ENCODE results near the gene ERO1A.
"Not testable (repeated sequence)": the region's sequence is repeated elsewhere in the genome, so short reads cannot be mapped to it uniquely, and the experiment has no call there.

ERO1A gene, protein sequence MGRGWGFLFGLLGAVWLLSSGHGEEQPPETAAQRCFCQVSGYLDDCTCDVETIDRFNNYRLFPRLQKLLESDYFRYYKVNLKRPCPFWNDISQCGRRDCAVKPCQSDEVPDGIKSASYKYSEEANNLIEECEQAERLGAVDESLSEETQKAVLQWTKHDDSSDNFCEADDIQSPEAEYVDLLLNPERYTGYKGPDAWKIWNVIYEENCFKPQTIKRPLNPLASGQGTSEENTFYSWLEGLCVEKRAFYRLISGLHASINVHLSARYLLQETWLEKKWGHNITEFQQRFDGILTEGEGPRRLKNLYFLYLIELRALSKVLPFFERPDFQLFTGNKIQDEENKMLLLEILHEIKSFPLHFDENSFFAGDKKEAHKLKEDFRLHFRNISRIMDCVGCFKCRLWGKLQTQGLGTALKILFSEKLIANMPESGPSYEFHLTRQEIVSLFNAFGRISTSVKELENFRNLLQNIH

DNA sequence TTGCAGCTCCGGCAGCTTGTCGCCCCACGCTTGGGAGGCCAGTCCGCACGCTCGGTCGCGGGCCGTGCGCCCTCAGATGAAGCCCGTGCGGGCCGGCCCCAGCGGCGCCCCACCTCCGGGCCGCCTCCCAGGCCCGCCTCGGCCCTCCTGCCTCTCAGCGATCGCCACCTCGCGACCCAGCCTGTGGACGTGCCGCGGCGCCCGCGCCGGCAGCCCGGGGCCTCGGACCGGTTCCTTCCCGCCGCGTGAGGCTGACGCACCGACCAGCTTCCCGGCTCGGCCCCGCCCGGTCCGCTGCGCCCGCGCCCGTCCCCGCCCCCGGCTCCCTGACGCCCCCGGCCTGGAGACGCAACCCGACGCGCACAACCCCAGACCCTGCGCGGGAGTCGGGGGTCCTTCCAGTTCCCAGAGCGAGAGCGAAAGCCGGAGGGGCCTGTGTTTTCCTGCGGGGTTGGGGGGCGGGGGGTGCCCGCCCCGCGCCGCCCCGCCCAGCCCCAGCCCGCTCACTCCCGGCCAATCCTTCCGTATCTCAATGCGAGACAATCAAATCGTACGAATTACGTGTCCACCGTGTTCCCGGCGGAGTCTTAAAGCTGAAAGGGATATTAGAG, at the start of gene ERO1A:
Gene ERO1A, minus strand, starts transcription at position 78 of the 611 bp plus-strand sequence. Its CDS starts 77 bp downstream, at position 1.
- DNase-seq (ENCODE audit: low spot score) = peak; percentile 89

DNA sequence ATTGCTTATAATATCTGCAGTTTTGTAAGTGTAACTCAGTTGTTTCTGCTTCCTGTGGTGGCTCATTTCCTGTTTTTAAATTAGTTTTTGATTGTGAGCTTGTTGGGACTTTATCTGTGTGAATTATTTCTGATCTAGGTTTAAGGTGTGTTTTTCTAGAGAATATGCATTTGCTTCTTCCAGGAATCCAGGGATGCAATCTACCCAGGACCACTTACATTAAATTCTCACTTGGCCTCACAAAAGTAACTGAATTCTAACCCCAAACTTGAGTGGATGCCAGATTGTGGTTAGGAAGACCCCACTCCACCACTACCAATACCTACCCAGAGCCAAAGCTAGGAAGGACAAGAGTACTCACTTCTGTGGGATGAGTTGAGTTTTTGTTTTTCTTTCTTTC, 46.5 kb upstream of the ERO1A start:
- DNase-seq (ENCODE audit: low spot score) = no peak

DNA sequence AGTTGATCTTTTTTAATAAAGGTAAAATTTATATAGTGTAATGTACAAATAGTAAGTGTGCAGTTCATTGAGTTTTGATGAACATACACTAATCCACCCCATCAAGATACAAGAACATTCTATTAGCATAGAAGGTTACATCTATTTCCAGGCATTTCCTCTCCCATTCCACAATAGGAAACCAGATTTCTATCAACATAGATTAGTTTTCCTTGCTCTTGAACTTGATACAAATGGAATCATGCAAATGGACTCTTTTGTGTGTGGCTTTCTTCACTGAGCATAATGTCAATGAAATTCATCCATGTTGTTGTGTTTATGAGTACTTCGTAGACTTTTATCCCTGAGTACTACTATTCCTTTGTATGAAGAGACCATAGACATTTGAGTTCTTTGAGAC, 45.4 kb upstream of the ERO1A start:
- no peak for DNase-seq (ENCODE audit: low spot score)

DNA sequence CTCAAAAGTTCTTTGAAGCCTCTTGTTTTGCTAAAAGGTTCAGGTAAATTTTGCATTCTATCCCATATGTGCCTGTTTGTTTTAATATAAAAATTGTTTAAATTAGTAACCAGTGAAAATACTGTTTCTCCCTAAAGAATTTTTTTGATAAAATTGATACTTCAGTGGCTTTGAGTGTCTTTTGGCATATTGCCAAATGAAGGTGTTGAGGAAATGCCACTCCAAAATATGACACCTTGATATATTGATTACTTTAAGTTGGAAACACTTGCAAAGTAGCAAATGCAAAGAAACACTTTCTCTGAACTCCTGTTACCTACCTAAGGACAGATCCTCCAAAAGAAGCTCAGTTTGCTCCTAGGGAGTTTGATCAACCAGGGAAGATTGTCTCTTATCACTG, 43.1 kb upstream of the ERO1A start:
- no peak for DNase-seq (ENCODE audit: low spot score)

DNA sequence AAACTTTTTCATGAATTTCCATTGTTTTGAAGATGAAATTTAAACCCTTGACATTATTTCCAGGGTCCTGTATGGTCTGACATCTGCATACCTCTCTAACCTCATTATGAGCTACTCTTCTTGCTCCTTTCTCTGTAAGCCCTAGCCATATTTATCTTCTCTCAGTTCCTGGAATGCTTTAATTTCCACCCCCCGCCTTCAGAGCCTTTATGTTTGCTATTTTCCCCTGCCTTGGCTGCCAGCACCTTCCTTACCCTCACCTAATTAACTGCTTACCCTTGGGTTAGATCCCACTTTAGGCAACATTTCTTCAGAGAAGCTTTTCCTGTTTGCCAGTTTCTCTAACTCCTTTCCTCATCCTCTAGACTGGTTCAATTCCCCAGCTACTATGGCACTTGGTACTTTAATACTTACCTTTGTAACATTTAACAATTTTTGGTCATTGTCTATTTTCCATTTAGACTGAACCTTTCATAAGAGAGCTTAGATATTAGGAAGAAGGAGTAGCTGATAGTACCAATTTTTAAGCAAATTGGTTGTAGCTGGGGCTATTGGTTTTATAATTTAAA, 40.6 kb upstream of the ERO1A start:
- no peak for DNase-seq (ENCODE audit: low spot score)

DNA sequence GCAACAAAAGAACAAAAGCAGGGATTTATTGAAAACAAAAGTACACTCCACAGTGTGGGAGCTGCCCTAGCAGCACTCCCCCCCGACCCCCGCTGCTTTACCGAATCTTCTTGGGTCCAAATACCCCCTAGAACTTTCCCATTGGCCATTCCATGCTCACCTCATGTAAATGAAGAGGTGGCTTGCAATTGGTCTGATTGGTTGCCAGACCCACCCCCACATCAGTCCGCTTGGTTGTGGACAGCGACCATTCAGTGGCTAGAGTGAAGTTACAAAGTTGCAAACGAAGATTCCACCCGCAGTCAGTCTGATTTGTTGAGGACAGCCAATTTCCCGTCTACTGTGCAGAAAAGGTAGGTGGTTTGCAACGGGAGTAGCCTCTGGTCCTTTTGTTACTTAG, 38.5 kb upstream of the ERO1A start:
- DNase-seq (ENCODE audit: low spot score) = no peak

DNA sequence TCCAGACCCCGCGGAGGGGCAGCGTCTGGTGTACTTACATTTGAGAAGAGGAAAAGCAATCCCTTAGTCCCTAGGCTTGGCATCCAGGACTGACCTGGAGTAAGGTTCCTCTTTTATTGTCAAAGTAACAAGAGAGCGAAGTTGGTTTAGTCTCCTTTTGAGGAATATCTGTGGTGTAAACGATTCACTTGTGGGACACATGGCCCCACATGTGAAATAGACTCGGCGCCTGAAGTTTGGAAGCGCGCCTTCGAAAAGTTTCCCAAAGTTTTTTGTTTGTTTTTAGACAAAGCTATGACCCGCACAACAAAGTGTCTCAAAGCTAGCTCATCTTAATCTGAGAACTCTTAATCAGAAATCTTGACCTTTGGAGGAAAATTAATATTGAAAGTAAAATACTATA, 35.4 kb upstream of the ERO1A start:
- DNase-seq (ENCODE audit: low spot score) = no peak

DNA sequence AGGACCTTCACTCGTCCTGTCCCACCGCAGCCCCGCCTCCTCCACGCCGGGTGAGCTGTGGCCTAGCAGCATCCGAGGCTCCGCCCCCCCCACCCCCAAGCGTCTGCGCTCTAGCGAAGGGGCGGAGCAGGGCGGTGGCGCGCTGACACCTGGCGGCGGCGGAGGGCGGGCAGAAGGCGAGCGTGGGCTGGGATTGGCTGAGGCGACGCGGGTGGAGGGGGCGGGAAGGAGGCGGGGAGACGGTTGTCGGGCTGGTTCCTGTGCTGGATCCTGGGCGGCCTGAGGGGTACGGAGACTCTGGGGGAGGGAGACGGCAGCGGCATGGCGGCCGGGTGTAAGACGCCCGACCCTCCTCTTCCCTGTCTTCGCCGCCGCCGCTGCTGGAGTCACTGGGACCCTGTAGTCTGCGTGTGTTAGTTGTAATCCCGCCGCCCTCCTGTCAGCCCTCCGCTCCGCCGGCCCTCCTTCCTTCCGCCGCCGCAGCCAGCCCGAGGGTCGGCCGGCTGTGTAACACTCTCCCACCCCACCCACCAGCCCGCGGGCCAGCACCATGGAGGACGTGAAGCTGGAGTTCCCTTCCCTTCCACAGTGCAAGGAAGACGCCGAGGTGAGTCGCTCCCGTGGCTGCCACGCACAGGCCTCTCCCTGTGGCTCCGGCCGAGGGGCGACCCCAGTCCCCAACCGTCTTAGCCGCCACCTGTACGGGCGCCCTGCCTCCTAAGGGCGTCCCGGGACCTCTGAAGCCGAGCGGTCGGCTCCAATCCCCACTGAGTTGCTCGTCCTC, 34.8 kb upstream of the ERO1A start, which contains the start of gene STYX:
Gene STYX, plus strand, starts transcription at position 242 of the 784 bp plus-strand sequence. Its CDS starts 309 bp downstream, at position 551.
- peak; percentile 100 for DNase-seq (ENCODE audit: low spot score)

DNA sequence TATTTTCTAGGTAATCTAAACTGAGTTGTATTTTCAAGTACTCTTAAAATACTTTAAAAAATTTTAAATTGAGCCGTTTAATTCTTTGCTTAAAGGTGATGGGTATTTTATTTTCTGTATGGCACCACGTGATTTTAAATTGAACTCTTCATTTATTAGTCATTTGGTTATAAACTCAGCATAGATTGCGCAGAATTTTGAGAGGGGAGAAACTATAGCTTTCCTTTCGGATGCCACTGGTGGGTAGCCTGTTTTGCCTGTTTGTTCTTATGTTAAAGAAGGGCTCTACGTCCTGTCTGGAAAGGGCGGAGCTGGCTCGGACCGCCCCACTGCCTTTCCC, 34.2 kb upstream of the ERO1A start:
- no peak for DNase-seq (ENCODE audit: low spot score)

DNA sequence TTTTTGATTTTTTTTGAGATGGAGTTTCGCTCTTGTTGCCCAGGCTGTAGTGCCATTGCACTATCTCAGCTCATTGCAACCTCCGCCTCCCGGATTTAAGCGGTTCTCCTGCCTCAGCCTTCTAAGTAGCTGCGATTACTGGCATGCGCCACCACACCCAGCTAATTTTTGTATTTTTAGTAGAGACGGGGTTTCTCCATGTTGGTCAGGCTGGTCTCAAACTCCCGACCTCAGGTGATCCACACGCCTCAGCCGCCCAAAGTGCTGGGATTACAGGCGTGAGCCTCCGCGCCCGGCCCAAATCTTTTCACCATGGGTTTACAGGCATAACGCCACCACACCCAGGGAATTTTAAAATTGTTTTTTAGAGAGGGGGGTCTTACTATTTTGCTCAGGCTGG, 33.7 kb upstream of the ERO1A start:
- not testable (repeated sequence) for DNase-seq (ENCODE audit: low spot score)

DNA sequence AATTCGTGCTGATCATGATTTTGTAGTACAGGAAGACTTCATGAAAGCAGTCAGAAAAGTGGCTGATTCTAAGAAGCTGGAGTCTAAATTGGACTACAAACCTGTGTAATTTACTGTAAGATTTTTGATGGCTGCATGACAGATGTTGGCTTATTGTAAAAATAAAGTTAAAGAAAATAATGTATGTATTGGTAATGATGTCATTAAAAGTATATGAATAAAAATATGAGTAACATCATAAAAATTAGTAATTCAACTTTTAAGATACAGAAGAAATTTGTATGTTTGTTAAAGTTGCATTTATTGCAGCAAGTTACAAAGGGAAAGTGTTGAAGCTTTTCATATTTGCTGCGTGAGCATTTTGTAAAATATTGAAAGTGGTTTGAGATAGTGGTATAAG, 32.2 kb upstream of the ERO1A start:
- not testable (repeated sequence) for DNase-seq (ENCODE audit: low spot score)

DNA sequence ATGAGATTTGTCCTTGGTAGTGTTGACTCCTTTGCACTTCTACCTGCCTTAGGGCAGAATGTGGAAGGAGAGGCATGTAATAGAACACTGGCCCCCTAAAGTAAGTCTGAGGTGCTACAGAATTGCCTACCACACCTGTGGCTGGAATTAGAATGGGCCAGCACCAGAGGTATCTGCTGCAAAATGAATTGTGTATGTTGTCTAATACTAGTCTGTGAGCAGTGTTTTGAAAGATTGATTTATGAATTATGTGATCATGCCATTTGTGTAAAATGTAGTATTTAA, 28.9 kb upstream of the ERO1A start:
- DNase-seq (ENCODE audit: low spot score) = no peak

DNA sequence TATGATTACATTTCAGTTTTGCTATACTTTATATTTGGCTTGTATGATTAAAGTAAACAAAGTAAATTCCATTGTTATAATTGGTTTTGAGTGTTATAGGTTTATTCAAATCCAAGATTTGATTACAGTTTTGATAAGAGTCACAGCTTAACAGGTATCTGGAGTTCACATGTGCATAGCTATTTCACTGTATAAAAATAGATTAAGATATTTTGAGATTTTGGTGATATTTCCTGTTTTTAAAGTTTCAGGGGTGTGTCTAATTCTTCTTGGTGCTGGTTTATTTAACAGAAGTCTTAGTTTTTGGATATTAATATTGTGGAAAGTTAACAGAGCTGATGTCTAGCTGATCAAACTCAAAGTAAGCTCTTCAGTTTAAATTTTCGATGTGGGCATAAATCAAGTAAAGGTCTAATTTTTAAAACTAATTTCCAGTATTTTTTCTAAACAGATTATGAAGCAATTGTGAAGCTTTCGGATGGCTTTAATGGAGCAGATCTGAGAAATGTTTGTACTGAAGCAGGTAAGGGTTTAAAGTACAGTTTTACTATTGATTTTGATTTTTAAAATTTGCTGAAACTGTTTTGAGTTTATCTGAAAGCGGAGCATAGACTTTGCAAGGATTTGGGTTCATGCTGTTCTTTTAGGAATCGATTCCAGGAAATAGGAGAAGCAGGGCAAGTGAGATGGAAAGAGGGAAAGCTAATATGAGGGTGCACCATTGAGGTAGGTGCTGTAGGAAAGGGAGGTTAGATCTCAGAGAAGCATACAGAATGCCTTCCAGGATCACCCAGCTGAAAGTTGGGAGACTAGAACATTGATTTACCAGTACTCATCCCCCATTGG, 28.4 kb upstream of the ERO1A start:
- no peak for DNase-seq (ENCODE audit: low spot score)

DNA sequence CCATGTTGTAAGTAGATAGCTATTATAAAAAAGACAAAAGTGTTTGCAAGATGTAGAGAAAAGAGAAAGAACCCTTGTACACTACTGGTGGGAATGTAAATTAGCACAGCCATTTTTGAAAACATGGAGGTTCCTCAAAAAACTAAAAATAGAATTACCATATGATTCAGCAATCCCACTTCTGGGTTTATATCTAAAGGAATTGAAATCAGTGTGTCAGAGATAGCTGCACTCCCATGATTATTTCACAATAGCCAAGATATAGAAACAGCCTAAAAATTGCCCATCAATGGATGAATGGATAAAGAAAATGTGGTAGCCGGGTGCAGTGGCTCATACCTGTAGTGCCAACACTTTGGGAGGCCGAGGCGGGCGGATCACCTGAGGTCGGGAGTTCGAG, 20.8 kb upstream of the ERO1A start:
- no peak for DNase-seq (ENCODE audit: low spot score)

DNA sequence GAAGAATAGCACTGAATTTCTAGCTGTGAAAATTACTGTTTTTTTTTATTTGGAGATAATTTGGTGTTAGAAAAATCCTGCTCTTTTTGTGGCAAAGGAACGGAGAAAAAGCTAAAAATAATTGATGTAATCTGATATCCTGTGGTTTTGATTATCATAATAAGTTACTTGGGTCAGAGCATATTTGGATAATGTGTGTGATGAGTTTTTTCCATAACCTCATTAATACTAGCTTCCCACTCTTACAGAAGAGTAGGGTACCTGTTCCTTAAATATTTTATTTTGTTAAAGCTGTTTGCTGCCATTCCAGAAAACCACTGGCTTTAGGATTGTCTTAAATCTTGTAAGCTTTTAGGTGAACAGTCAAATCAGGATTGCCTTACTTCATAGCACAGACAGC, 16.3 kb upstream of the ERO1A start:
- no peak for DNase-seq (ENCODE audit: low spot score)

DNA sequence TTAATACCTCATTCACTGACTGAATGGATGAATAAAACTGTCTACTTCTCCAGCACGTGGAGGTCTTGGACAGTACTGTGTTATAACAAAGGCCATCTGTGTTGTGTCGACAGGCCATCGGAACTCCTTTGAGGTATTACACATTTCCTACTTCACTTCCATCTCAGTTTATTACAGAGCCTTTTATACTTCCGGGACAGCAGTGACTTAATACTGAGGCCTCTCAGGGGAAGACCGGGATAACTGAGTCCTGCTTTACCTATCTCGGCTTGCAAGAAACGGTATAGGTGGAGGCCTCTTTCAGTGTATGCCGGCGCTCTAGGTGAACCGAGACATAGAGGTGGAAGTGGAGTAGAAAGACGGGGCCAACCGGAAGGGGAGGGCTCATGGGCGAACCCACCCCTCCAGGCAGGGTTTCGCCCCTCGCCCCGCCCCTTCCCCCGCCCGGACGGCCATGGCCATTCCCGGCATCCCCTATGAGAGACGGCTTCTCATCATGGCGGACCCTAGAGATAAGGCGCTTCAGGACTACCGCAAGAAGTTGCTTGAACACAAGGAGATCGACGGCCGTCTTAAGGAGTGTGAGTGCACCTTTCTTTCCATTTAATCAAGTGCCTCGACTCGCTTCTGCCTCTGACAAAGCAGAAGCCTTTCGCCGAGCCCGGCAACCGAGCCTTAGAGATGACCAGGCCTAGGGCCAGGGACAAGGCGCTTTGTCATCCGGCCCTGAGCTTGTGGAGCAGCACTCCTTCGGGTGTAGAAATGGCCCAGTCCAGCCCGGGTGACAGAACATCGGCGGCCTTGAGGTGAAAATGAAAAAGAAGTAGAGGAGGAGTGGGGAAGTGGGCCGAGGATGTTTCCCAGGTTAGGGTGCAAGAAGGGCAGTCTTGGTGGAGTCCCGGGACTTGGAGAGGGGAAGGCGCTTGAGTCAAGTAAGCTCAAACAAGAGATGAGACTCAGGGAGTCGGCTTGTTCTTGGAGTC, 11.7 kb upstream of the ERO1A start, which contains the start of gene PSMC6:
Gene PSMC6, plus strand, starts transcription at position 477 of the 983 bp plus-strand sequence. Its CDS starts 20 bp downstream, at position 497.
- peak; percentile 96 for DNase-seq (ENCODE audit: low spot score)

DNA sequence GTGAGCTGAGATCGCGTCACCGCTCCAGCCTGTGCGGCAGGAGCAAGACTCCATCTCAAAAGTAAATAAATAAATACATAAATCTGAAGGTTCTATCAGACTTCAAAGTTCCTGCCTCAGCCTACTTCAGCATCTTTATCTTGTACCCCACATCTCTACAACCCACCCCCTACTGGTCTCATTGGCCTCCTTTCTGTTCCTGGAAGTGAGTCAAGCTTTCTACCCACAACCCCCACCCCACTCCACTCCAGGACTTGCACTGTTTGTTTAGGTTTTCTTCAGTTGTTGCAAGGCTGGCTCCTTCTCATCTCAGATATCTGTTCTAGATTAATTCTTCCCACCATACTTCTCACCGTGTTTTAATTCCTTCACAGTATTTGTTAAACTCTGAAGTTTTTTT, 10.9 kb upstream of the ERO1A start:
- no peak for DNase-seq (ENCODE audit: low spot score)

DNA sequence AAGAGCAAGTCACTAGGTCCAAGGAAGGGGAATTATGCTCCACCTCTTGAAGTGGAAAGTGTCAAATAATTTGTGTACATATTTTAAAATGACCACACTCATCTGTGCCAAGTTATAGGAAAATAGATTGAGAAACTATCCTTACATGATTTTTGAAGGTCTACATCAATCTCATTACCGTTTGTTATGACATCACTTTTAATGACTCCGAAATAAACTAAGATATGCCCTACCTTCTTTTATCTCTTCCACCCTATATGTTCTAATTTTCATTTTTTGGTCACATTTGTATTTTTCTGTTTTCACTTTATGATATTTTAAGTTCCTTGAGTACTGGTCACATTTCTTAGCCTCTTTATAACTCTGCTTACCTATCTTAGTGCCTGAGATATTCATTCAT, 8.3 kb upstream of the ERO1A start:
- no peak for DNase-seq (ENCODE audit: low spot score)

DNA sequence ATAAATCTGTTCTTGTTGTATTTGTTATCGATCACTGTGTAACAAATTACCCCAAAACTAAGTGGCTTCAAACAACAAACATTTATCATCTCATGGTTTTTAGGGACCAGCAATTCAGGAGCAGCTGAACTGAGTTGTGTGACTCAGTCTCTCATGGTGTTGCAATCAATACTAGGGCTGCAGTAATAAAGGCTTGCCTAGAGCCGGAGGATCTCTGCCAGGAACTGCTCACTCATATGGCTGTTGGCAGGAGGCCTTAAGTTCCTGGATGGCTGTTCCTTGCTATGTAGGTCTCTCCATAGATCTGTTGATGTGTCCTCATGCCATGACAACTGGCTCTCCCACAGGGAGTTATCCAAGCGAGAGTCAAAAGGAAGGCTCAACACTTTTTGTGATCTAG, 7.9 kb upstream of the ERO1A start:
- DNase-seq (ENCODE audit: low spot score) = no peak

DNA sequence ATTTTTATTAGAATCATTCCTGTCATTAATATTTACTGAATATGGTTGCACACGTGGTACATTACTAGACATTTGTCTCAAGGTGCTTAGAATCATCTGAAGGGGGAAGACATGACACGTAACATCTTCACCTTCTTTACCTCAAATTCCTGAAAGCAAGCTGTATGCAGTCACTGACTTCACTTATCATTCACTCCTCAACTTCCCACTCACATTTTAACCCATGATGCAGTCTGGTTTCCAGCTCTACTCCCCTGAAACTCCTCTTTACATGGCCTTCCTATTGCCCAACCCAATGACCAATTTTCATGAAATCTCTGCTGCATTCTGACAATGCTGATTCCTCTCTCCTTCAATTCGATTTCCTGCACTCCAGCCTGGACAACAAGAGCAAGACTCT, 5.9 kb upstream of the ERO1A start:
- DNase-seq (ENCODE audit: low spot score) = no peak
